Measurements from ENCODE around the gene SERPINH1. TPM values are rescaled to one million over a fixed set of nuclear protein-coding genes. Genes with fewer than 3 reads are reported as not detected.

The SERPINH1 gene
- total and polyA plus RNA-seq, 2 donors (not counting 1 experiment from before 2014, with no cell fraction given), result 3.0 to 5.7 TPM

- Histone ChIP-seq H3K36me3 (replicated peaks in 1 of 2; ENCODE audit: control extremely low read depth in 1 of 2, control insufficient read depth in 1 of 2, extremely low read depth in 1 of 2, insufficient read depth in 2 of 2, low read length in 1 of 2) (no peaks in the 10 kb centered on the region), H3K4me3 (ENCODE audit: control extremely low read depth in 1 of 5, extremely low read depth in 1 of 5, insufficient read depth in 1 of 5, low read depth in 2 of 5, low read length in 4 of 5) (peak overlapping the region in 4 of 5 experiments; percentile 59 to 74 (median 70)), H3K9ac (ENCODE audit: low read length) (peak overlapping the region; percentile 74), H3K9me3 (ENCODE audit: control extremely low read depth in 1 of 3, control insufficient read depth in 2 of 3, insufficient read depth in 1 of 3, low read length in 2 of 3) (peaks cover 0 to 6% (median 0%) of the 10 kb centered on the region in 3 donors), H3K4me2 (replicated peaks; ENCODE audit: low read depth, low read length, poor library complexity, severe bottlenecking) (peak overlapping the region; percentile 98), H3K27me3 (replicated peaks in 1 of 4; ENCODE audit: control extremely low read depth in 1 of 4, control insufficient read depth in 3 of 4, insufficient read depth in 4 of 4, low read length in 3 of 4) (peaks cover 0 to 31% (median 9%) of the 10 kb centered on the region in 4 experiments), H3K27ac (ENCODE audit: low read length in 2 of 2) (no peak overlapping the region), H4K20me1 (ENCODE audit: control insufficient read depth, insufficient read depth, low read length, poor library complexity, severe bottlenecking) (no peaks in the 10 kb centered on the region), H3K79me2 (ENCODE audit: control insufficient read depth, insufficient read depth, low read length) (no peaks in the 10 kb centered on the region), H2AFZ (ENCODE audit: insufficient read depth, low read depth, low read length, poor library complexity, severe bottlenecking) (peak overlapping the region; percentile 86), H3K4me1 (ENCODE audit: control insufficient read depth in 2 of 2, insufficient read depth in 2 of 2, low read length in 2 of 2) (peaks cover 26 to 35% of the 10 kb centered on the region in 2 donors)
- Mint-ChIP-seq H3K27me3 (peaks cover 4% of the 10 kb centered on the region), H3K9me3 (ENCODE audit: insufficient read depth) (no peaks in the 10 kb centered on the region), H3K4me1 (peaks cover 44% of the 10 kb centered on the region), H3K27ac (peak overlapping the region; percentile 83), H3K4me3 (peak overlapping the region; percentile 96)
- intact Hi-C loops (cut with micrococcal nuclease), result no loop called here
- DNase-seq (peak; percentile 49), ATAC-seq (ENCODE audit: low read depth) (no peak)
- ChIA-PET POLR2A (interaction anchor here (0.9 kb wide), 1 partner anchor 69 kb away, joined by 5 read pairs; no protein-coding TSS in a partner anchor), CTCF (interaction anchor here (0.7 to 7.0 kb wide), 8 partner anchors 8 to 136 kb away, joined by 3 to 51 read pairs (median 4); no protein-coding TSS in a partner anchor)
- TF ChIP-seq EZH2 (IDR thresholded peaks at IDR 0.05; ENCODE audit: borderline replicate concordance, insufficient read depth, low read depth, low read length, poor library complexity, severe bottlenecking) (no peak), CTCF (IDR thresholded peaks at IDR 0.05) (no peak)
- 62% methylated on average over 3 of the region's 10 CpGs for WGBS (ENCODE audit: insufficient coverage)
These were observed 38.0 kb upstream of the SERPINH1 start for GRCh38 chr11:75523811-75524664.
